H1 (cell line): ENCODE results near the gene LRRC23. TPM values are rescaled to one million over a fixed set of nuclear protein-coding genes. Genes with fewer than 3 reads are reported as not detected.
"Not testable (repeated sequence)": the region's sequence is repeated elsewhere in the genome, so short reads cannot be mapped to it uniquely, and the experiment has no call there.

Experiments used
- CTCF ChIA-PET: fragments of 300-600 bp; sonication (Branson Sonifier 250); formaldehyde crosslinking; loops from one replicate; lab custom pipeline; 2021; ENCODE audit not compliant: partially characterized antibody; lab: Charles Lee
- POLR2A ChIA-PET: fragments of 300-600 bp; sonication (Branson Sonifier 250); formaldehyde crosslinking; loops from one replicate; lab custom pipeline; 2021; ENCODE audit warnings: inconsistent platforms; ENCODE audit not compliant: partially characterized antibody; lab: Charles Lee
- DNase-seq, 2 experiments: peaks; one replicate each; pipeline versions ENCODE4 v3.0.0 to v3.0.0-alpha.2; 2010 to 2022; ENCODE audit warnings: low spot score in 2 of 2, low read depth in 1 of 2, mixed read lengths in 1 of 2
- FAIRE-seq: peaks from 2 replicates; lab custom pipeline; 2011; peaks lifted over from hg19 to GRCh38; lab: Jason Lieb, UNC
- H2AFZ ChIP-seq: 2 replicates; pipeline ENCODE4 v1.8.1; 2012; ENCODE audit warnings: low read length, inconsistent platforms
- H2AK5ac ChIP-seq: 2 replicates; pipeline ENCODE4 v1.6.1; 2013; ENCODE audit warnings: low read depth, low read length
- H2BK120ac ChIP-seq: replicated peaks from 2 replicates; pipeline ENCODE3; 2013; ENCODE audit warnings: low read depth, low read length, inconsistent platforms
- H2BK12ac ChIP-seq: 2 replicates; pipeline ENCODE4 v1.6.1; 2013; ENCODE audit warnings: low read depth, low read length
- H2BK15ac ChIP-seq: 2 replicates; pipeline ENCODE4 v1.6.1; 2013; ENCODE audit warnings: low read length
- H2BK20ac ChIP-seq: 2 replicates; pipeline ENCODE4 v1.6.1; 2013; ENCODE audit warnings: low read length
- H2BK5ac ChIP-seq: 2 replicates; pipeline ENCODE4 v1.6.1; 2013; ENCODE audit warnings: low read depth, low read length
- H3K14ac ChIP-seq: 2 replicates; pipeline ENCODE4 v1.6.1; 2013; ENCODE audit warnings: inconsistent platforms; ENCODE audit not compliant: insufficient read length
- H3K18ac ChIP-seq: 2 replicates; pipeline ENCODE4 v1.6.1; 2013; ENCODE audit warnings: low read length; ENCODE audit errors: extremely low read depth
- H3K23ac ChIP-seq: 2 replicates; pipeline ENCODE4 v1.6.1; 2013; ENCODE audit warnings: inconsistent platforms; ENCODE audit not compliant: insufficient read length
- H3K23me2 ChIP-seq: 2 replicates; pipeline ENCODE4 v1.6.1; 2013; ENCODE audit warnings: low read depth, low read length
- H3K27ac ChIP-seq: 2 replicates; pipeline ENCODE4 v1.6.1; 2011; ENCODE audit warnings: low read depth, low read length, inconsistent platforms
- H3K27me3 ChIP-seq, 4 experiments: replicated peaks in 1 of 4; 1 replicate in 1 of 4; 2 replicates in 3 of 4; pipeline versions ENCODE4 v1.6.1 to v1.8.1; 2011 to 2013; ENCODE audit warnings: low read length in 3 of 4, mild to moderate bottlenecking in 3 of 4, inconsistent platforms in 2 of 4, mixed read lengths in 2 of 4, moderate library complexity in 1 of 4; ENCODE audit not compliant: control insufficient read depth in 3 of 4, insufficient read depth in 3 of 4; ENCODE audit errors: extremely low read depth in 1 of 4
- H3K36me3 ChIP-seq, 4 experiments: 2 replicates each; pipeline versions ENCODE4 v1.6.1 to v1.8.1; 2011 to 2013; ENCODE audit warnings: mild to moderate bottlenecking in 4 of 4, low read length in 3 of 4, moderate library complexity in 2 of 4, control low read depth in 1 of 4, inconsistent platforms in 1 of 4; ENCODE audit not compliant: insufficient read depth in 4 of 4, control insufficient read depth in 2 of 4
- H3K4ac ChIP-seq: replicated peaks from 2 replicates; pipeline ENCODE3; 2013; ENCODE audit warnings: low read length, low read depth, mixed read lengths, inconsistent platforms; ENCODE audit not compliant: insufficient read length
- H3K4me1 ChIP-seq, 4 experiments: replicated peaks in 1 of 4; 1 replicate in 1 of 4; 2 replicates in 3 of 4; pipeline versions ENCODE4 v1.6.1 to v1.8.1; 2011 to 2013; ENCODE audit warnings: low read length in 3 of 4, inconsistent platforms in 2 of 4, mixed read lengths in 1 of 4; ENCODE audit not compliant: insufficient read depth in 4 of 4, control insufficient read depth in 3 of 4
- H3K4me2 ChIP-seq, 2 experiments: 2 replicates each; pipeline versions ENCODE4 v1.6.1 to v1.8.1; 2011 to 2013; ENCODE audit warnings: low read depth in 2 of 2, low read length in 2 of 2, control low read depth in 1 of 2, inconsistent platforms in 1 of 2, mild to moderate bottlenecking in 1 of 2; ENCODE audit not compliant: insufficient read depth in 1 of 2
- H3K4me3 ChIP-seq, 4 experiments: fragments of 200-600, 300-600 bp in 1 of 4; sonication (generic), shearing (Covaris generic), sonication (Bioruptor Twin) in 1 of 4; 2 replicates each; pipeline versions ENCODE4 v1.5.1 to v1.8.1; 2011 to 2016; ENCODE audit warnings: low read length in 4 of 4, low read depth in 3 of 4, control low read depth in 2 of 4, inconsistent platforms in 2 of 4, mild to moderate bottlenecking in 2 of 4, mixed read lengths in 1 of 4, moderate library complexity in 1 of 4; ENCODE audit not compliant: insufficient read depth in 2 of 4; ENCODE audit errors: extremely low read depth in 1 of 4
- H3K56ac ChIP-seq: replicated peaks from 2 replicates; pipeline ENCODE3; 2013; ENCODE audit warnings: low read depth, mild to moderate bottlenecking, mixed read lengths, low read length, inconsistent platforms; ENCODE audit not compliant: insufficient read length
- H3K79me1 ChIP-seq: 2 replicates; pipeline ENCODE4 v1.6.1; 2013; ENCODE audit warnings: low read depth, low read length, control low read depth
- H3K79me2 ChIP-seq, 2 experiments: 2 replicates each; pipeline versions ENCODE4 v1.6.1 to v1.8.1; 2012 to 2013; ENCODE audit warnings: low read length in 2 of 2, mild to moderate bottlenecking in 2 of 2, inconsistent platforms in 1 of 2; ENCODE audit not compliant: insufficient read depth in 2 of 2, control insufficient read depth in 1 of 2
- H3K9ac ChIP-seq, 4 experiments: replicated peaks in 1 of 4; 1 replicate in 1 of 4; 2 replicates in 3 of 4; pipeline versions ENCODE4 v1.6.1 to v1.8.1; 2011 to 2013; ENCODE audit warnings: low read depth in 3 of 4, low read length in 3 of 4, control low read depth in 2 of 4, mild to moderate bottlenecking in 2 of 4, moderate library complexity in 2 of 4, inconsistent platforms in 1 of 4; ENCODE audit errors: extremely low read depth in 1 of 4
- H3K9me3 ChIP-seq, 2 experiments: 2 replicates each; pipeline versions ENCODE4 v1.6.1 to v1.8.1; 2012 to 2013; ENCODE audit warnings: mild to moderate bottlenecking in 2 of 2, moderate library complexity in 2 of 2, control low read depth in 1 of 2, inconsistent platforms in 1 of 2, low read depth in 1 of 2, low read length in 1 of 2, mixed read lengths in 1 of 2; ENCODE audit not compliant: insufficient read depth in 2 of 2
- H4K20me1 ChIP-seq, 2 experiments: replicated peaks in 1 of 2; 2 replicates each; pipeline versions ENCODE3 to v1.8.1; 2011 to 2013; ENCODE audit warnings: inconsistent platforms in 2 of 2, low read length in 2 of 2, mild to moderate bottlenecking in 1 of 2; ENCODE audit not compliant: insufficient read depth in 2 of 2, control insufficient read depth in 1 of 2
- H4K5ac ChIP-seq: 2 replicates; pipeline ENCODE4 v1.6.1; 2013; ENCODE audit warnings: low read length, low read depth, mixed read lengths, inconsistent platforms; ENCODE audit not compliant: insufficient read length
- H4K8ac ChIP-seq: 2 replicates; pipeline ENCODE4 v1.8.0; 2013; ENCODE audit warnings: mild to moderate bottlenecking, moderate library complexity, low read length, inconsistent platforms; ENCODE audit not compliant: insufficient read depth; ENCODE audit errors: extremely low read depth
- H4K91ac ChIP-seq: replicated peaks from 2 replicates; pipeline ENCODE3; 2013; ENCODE audit warnings: low read length, mixed read lengths, inconsistent platforms; ENCODE audit not compliant: insufficient read length
- WGBS, 2 experiments: shearing (Covaris generic) in 1 of 2; methylation state at CpG; one replicate each; pipeline versions ENCODE4 v1.1.6 to v1.1.7; 2013 to 2015; ENCODE audit warnings: low lambda C conversion rate in 2 of 2, mixed read lengths in 2 of 2, inconsistent platforms in 1 of 2, low coverage in 1 of 2, missing lambda C conversion rate in 1 of 2; ENCODE audit not compliant: insufficient replicate concordance in 2 of 2, insufficient coverage in 1 of 2, insufficient read length in 1 of 2; ENCODE audit errors: extremely low coverage in 1 of 2, missing lambda C conversion rate in 1 of 2; 5-methylcytosine and 5-hydroxymethylcytosine counted together
- polyA plus RNA-seq, 7 experiments: library from polyadenylated mRNA; depleted of rRNA in 3 of 7; stranded (reverse) in 5 of 7; unstranded in 2 of 7; fragments of >200 nt in 5 of 7; fragments of 200-250 nt in 2 of 7; gene quantifications; 1 replicate in 5 of 7; 2 replicates in 1 of 7; 4 replicates in 1 of 7; pipeline versions ENCODE4 v1.2.1 to v1.2.3, GENCODE V29; 2011 to 2013; ENCODE audit warnings: missing spikeins in 2 of 7, mixed read lengths in 2 of 7
- total RNA-seq: library from RNA; stranded (reverse); fragmentation: NEBNext Ultra II Directional; extraction: Animal tissue kit (Norgen Biotek cat#: 25700); gene quantifications from 2 replicates; pipeline ENCODE4 v1.2.1, GENCODE V29; 2021

Gene LRRC23
- total and polyA plus RNA-seq, 2 of the 8 experiments (the other 6 are each of a cell fraction or from before 2014, with no cell fraction given) = 2.5 to 3.6 TPM

DNA sequence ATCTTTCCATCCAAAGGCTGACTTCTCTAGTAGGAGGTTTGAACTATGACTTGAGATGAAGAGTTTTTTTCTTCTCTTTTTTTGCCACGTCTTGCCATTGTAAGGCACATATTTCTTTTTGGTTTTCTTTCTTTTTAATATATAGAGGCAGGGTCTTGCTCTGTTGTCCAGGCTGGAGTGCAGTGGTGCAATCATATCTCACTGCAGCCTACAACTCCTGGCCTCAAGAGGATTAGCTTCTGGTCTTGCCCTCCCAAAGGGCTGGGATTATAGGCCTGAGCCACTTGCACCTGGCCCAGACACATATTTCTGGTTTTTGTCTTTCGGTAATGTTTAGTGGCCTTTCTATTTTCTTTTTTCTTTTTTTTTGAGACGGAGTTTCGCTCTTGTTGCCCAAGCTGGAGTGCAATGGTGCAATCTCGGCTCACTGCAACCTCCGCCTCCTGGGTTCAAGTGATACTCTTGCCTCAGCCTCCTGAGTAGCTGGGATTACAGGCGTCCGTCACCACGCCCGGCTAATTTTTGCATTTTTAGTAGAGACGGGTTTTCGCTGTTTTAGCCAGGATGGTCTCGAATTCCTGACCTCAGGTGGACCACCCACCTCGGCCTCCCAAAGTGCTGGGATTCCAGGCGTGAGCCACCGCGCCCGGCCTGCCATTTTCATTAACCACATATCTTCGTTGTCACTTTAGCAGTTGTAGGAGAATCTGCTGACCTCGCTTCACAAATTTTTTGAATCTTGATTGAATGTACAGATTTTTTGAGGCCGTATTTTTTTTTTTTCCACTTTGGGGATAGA is 14.6 kb upstream of the LRRC23 start:
- not testable (repeated sequence) for H3K18ac ChIP-seq, H3K4me1 ChIP-seq, H3K4ac ChIP-seq, H3K79me2 ChIP-seq, H3K9me3 ChIP-seq, H2BK120ac ChIP-seq, H3K27me3 ChIP-seq, DNase-seq, H3K36me3 ChIP-seq, H2BK15ac ChIP-seq, H3K23me2 ChIP-seq, H4K8ac ChIP-seq, H2BK20ac ChIP-seq, H3K56ac ChIP-seq, H3K14ac ChIP-seq, FAIRE-seq, H4K20me1 ChIP-seq, H3K9ac ChIP-seq, H2AFZ ChIP-seq, H3K23ac ChIP-seq, H3K79me1 ChIP-seq, H4K91ac ChIP-seq
- peak overlapping the region; percentile 10; the same call in 1 of the 2 replicates for H2BK12ac ChIP-seq
- ChIA-PET CTCF (interaction anchor here (0.6 to 1.4 kb wide), 5 partner anchors 16 to 79 kb away, joined by 3 to 6 read pairs (median 4); no protein-coding TSS in a partner anchor), POLR2A (interaction anchor here (0.9 to 7.8 kb wide), 7 partner anchors 9 to 56 kb away, joined by 3 to 86 read pairs (median 6); partner anchors contain the start of genes ENO2, SPSB2 and TPI1)
- peak overlapping the region; percentile 53; the same call in 1 of the 2 replicates for H2BK5ac ChIP-seq
- H3K4me3 ChIP-seq = peak overlapping the region in 1 of 4 experiments; percentile 53; a peak in 2 of 8 replicates
- H4K5ac ChIP-seq = peak overlapping the region; percentile 60
- 86% methylated on average over 21 of the region's 21 CpGs; no CpG with 5 or more reads in 1 of the 2 experiments for WGBS, 2 experiments
- H2AK5ac ChIP-seq = peak overlapping the region; percentile 82; the same call in 1 of the 2 replicates
- H3K27ac ChIP-seq = peak overlapping the region; percentile 76; the same call in 1 of the 2 replicates
- H3K4me2 ChIP-seq = peak overlapping the region; percentile 47 to 65; a peak in 2 of 4 replicates
